Nephron progenitor cell (in vitro differentiated cells): ENCODE results near the gene TBCD.

ENCODE experiments used
- DNase-seq: peaks from one replicate; pipeline ENCODE4 v3.0.0; 2021
- H3K27ac Mint-ChIP-seq: 2 replicates; pipeline ENCODE4 v1.8.0; 2021; ENCODE audit warnings: mild to moderate bottlenecking, moderate library complexity, mixed read lengths
- H3K27me3 Mint-ChIP-seq: 2 replicates; pipeline ENCODE4 v1.8.0; 2021; ENCODE audit warnings: mild to moderate bottlenecking, low read depth, mixed read lengths; ENCODE audit not compliant: poor library complexity
- H3K36me3 Mint-ChIP-seq: 2 replicates; pipeline ENCODE4 v1.8.0; 2021; ENCODE audit warnings: low read depth, mixed read lengths
- H3K4me1 Mint-ChIP-seq: 2 replicates; pipeline ENCODE4 v1.8.0; 2021; ENCODE audit warnings: mixed read lengths
- H3K4me3 Mint-ChIP-seq: 2 replicates; pipeline ENCODE4 v1.8.0; 2021; ENCODE audit warnings: mild to moderate bottlenecking, moderate library complexity, mixed read lengths
- H3K9me3 Mint-ChIP-seq: 2 replicates; pipeline ENCODE4 v1.8.0; 2021; ENCODE audit warnings: mild to moderate bottlenecking, moderate library complexity, mixed read lengths
- CTCF ChIP-seq: fragments of 200-600 bp; sonication (generic); IDR thresholded peaks from 2 replicates; pipeline ENCODE4 v1.5.0; 2021; ENCODE audit warnings: antibody characterized with exemption

The TBCD gene

GRCh38 chr17:82977606-82978005 is 225.7 kb downstream of the TBCD start:
- Mint-ChIP-seq H3K9me3 (no peaks in the 10 kb centered on the region), H3K4me3 (no peak overlapping the region), H3K36me3 (peaks cover 11% of the 10 kb centered on the region), H3K27ac (no peak overlapping the region), H3K27me3 (no peaks in the 10 kb centered on the region), H3K4me1 (peaks cover 23% of the 10 kb centered on the region)
- TF ChIP-seq CTCF: no peak
- no peak for DNase-seq

- peaks cover 11% of the 10 kb centered on the region for H3K36me3 Mint-ChIP-seq
- DNase-seq: no peak
- H3K9me3 Mint-ChIP-seq: no peaks in the 10 kb centered on the region
- no peak overlapping the region for H3K27ac Mint-ChIP-seq
- no peak for TF ChIP-seq CTCF
- no peaks in the 10 kb centered on the region for H3K27me3 Mint-ChIP-seq
- H3K4me3 Mint-ChIP-seq: no peak overlapping the region
- peaks cover 19% of the 10 kb centered on the region for H3K4me1 Mint-ChIP-seq
Measured at GRCh38 chr17:82978765-82979349, 227.0 kb downstream of the TBCD start.

GRCh38 chr17:82979718-82980117 is 227.9 kb downstream of the TBCD start:
- peaks cover 13% of the 10 kb centered on the region for H3K4me1 Mint-ChIP-seq
- no peak overlapping the region for H3K4me3 Mint-ChIP-seq
- no peaks in the 10 kb centered on the region for H3K9me3 Mint-ChIP-seq
- no peak for TF ChIP-seq CTCF
- H3K27ac Mint-ChIP-seq: no peak overlapping the region
- DNase-seq: no peak
- no peaks in the 10 kb centered on the region for H3K27me3 Mint-ChIP-seq
- H3K36me3 Mint-ChIP-seq: peaks cover 11% of the 10 kb centered on the region

- H3K4me3 Mint-ChIP-seq: no peak overlapping the region
- no peak overlapping the region for H3K27ac Mint-ChIP-seq
- H3K9me3 Mint-ChIP-seq: no peaks in the 10 kb centered on the region
- no peak for DNase-seq
- H3K4me1 Mint-ChIP-seq: peaks cover 20% of the 10 kb centered on the region
- peaks cover 3% of the 10 kb centered on the region for H3K27me3 Mint-ChIP-seq
- peaks cover 11% of the 10 kb centered on the region for H3K36me3 Mint-ChIP-seq
- no peak for TF ChIP-seq CTCF
Measured at GRCh38 chr17:82980632-82981031, 228.8 kb downstream of the TBCD start.

- peaks cover 11% of the 10 kb centered on the region for H3K36me3 Mint-ChIP-seq
- TF ChIP-seq CTCF: no peak
- DNase-seq: no peak
- peaks cover 3% of the 10 kb centered on the region for H3K27me3 Mint-ChIP-seq
- H3K27ac Mint-ChIP-seq: no peak overlapping the region
- no peak overlapping the region for H3K4me3 Mint-ChIP-seq
- H3K4me1 Mint-ChIP-seq: peaks cover 26% of the 10 kb centered on the region
- no peaks in the 10 kb centered on the region for H3K9me3 Mint-ChIP-seq
Measured at GRCh38 chr17:82981141-82981730, 229.4 kb downstream of the TBCD start.
